ENCODE data around the gene ZNF207.
"Not testable (repeated sequence)": the region's sequence is repeated elsewhere in the genome, so short reads cannot be mapped to it uniquely, and the experiment has no call there.

The ZNF207 gene

GRCh38 chr17:32335687-32336086 lies 14.3 kb upstream of the ZNF207 start:
- no peak for DNase-seq

- DNase-seq = no peak
Measured at GRCh38 chr17:32341141-32341856, 8.7 kb upstream of the ZNF207 start.

- no peak for DNase-seq
Measured at GRCh38 chr17:32341857-32342602, 7.9 kb upstream of the ZNF207 start, which contains the start of gene C17orf75. Gene C17orf75, minus strand, starts transcription at chr17:32342173. Its CDS starts 34 bp downstream, at chr17:32342139.

- no peak for DNase-seq
Measured at GRCh38 chr17:32342603-32343325, 7.2 kb upstream of the ZNF207 start.

GRCh38 chr17:32345951-32346600 lies 3.9 kb upstream of the ZNF207 start:
- no peak for DNase-seq

GRCh38 chr17:32348483-32348800 lies 1.5 kb upstream of the ZNF207 start:
- DNase-seq = no peak

GRCh38 chr17:32349503-32349853 lies 479 bp upstream of the ZNF207 start:
- DNase-seq = peak; percentile 35

GRCh38 chr17:32350666-32351418 lies 885 bp downstream of the ZNF207 start:
- DNase-seq = no peak

GRCh38 chr17:32352734-32353133 lies 2.8 kb downstream of the ZNF207 start:
- not testable (repeated sequence) for DNase-seq

- no peak for DNase-seq
Measured at GRCh38 chr17:32355649-32356377, 5.9 kb downstream of the ZNF207 start.

- no peak for DNase-seq
Measured at GRCh38 chr17:32356378-32356743, 6.4 kb downstream of the ZNF207 start.

GRCh38 chr17:32356750-32357149 lies 6.8 kb downstream of the ZNF207 start:
- no peak for DNase-seq

- no peak for DNase-seq
Measured at GRCh38 chr17:32357615-32358014, 7.7 kb downstream of the ZNF207 start.

- DNase-seq = no peak
Measured at GRCh38 chr17:32361270-32361669, 11.3 kb downstream of the ZNF207 start.

GRCh38 chr17:32370426-32370825 lies 20.5 kb downstream of the ZNF207 start:
- no peak for DNase-seq

- no peak for DNase-seq
Measured at GRCh38 chr17:32382526-32383223, 32.7 kb downstream of the ZNF207 start.

GRCh38 chr17:32383926-32384434 lies 34.0 kb downstream of the ZNF207 start:
- DNase-seq = no peak

- no peak for DNase-seq
Measured at GRCh38 chr17:32385121-32385520, 35.2 kb downstream of the ZNF207 start.

GRCh38 chr17:32385971-32386370 lies 36.0 kb downstream of the ZNF207 start:
- DNase-seq = no peak

GRCh38 chr17:32386844-32387243 lies 36.9 kb downstream of the ZNF207 start:
- no peak for DNase-seq

GRCh38 chr17:32388128-32388527 lies 38.2 kb downstream of the ZNF207 start:
- not testable (repeated sequence) for DNase-seq
